H1 (cell line): ENCODE data around the gene MYO9A.

Source experiments
- CHD2 ChIP-seq: IDR thresholded peaks from 2 replicates; pipeline ENCODE4 v1.6.1; 2012; ENCODE audit warnings: low read length, improper control_type of control experiment
- CTCF ChIP-seq, 3 experiments: IDR thresholded peaks; 1 replicate in 2 of 3; 2 replicates in 1 of 3; pipeline versions ENCODE4 v1.5.1 to v1.6.1; 2011; ENCODE audit warnings: low read length in 3 of 3, mild to moderate bottlenecking in 3 of 3, inconsistent platforms in 2 of 3, low read depth in 1 of 3, moderate library complexity in 1 of 3; ENCODE audit not compliant: insufficient read depth in 1 of 3; ENCODE audit errors: control extremely low read depth in 1 of 3
- EP300 ChIP-seq, 2 experiments: IDR thresholded peaks; 1 replicate in 1 of 2; 2 replicates in 1 of 2; pipeline ENCODE4 v1.6.1; 2011 to 2012; ENCODE audit warnings: low read depth in 2 of 2, low read length in 2 of 2, mild to moderate bottlenecking in 2 of 2, borderline replicate concordance in 1 of 2, inconsistent platforms in 1 of 2, moderate library complexity in 1 of 2
- GTF2F1 ChIP-seq: IDR thresholded peaks from 2 replicates; pipeline ENCODE4 v1.6.1; 2012; ENCODE audit warnings: low read depth, low read length, improper control_type of control experiment, borderline replicate concordance
- KDM4A ChIP-seq: IDR thresholded peaks from one replicate; pipeline ENCODE4 v1.7.1; 2012; ENCODE audit warnings: low read depth, mild to moderate bottlenecking, moderate library complexity, low read length, inconsistent platforms; ENCODE audit not compliant: severe bottlenecking
- POLR2AphosphoS5 ChIP-seq: IDR thresholded peaks from 2 replicates; pipeline ENCODE4 v1.6.1; 2011; ENCODE audit warnings: low read depth, low read length
- TAF7 ChIP-seq: optimal IDR thresholded peaks from 2 replicates; pipeline ENCODE3; 2011; ENCODE audit warnings: low read depth, mild to moderate bottlenecking, inconsistent platforms, low read length, moderate library complexity, borderline replicate concordance
- TBP ChIP-seq: IDR thresholded peaks from 2 replicates; pipeline ENCODE4 v1.6.1; 2011; ENCODE audit warnings: low read depth, low read length, improper control_type of control experiment
- TCF12 ChIP-seq: IDR thresholded peaks from 2 replicates; pipeline ENCODE4 v1.6.1; 2011; ENCODE audit warnings: low read depth, mild to moderate bottlenecking, low read length

DNA sequence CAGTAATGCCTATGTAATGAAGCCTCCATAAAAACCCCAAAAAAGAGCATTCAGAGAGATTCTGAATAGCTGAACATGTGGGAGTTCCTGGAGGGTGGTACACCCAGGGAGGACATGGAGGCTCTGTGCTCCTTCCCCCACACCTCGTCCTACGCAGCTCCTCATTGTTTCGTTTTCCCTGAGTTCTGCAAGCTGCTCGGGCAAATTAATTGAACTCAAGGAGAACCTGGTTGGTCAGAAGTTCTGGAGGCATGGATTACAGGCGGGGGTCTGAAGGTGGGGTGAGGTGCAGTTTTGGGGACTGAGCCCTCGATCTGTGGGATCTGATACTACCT lies 142.2 kb downstream of the MYO9A start:
- TF ChIP-seq EP300 (IDR thresholded peaks at IDR 0.05; ENCODE audit: borderline replicate concordance in 1 of 2, low read depth in 2 of 2, low read length in 2 of 2), result no peak
- TF ChIP-seq TBP, result no peak
- no peak for TF ChIP-seq TAF7
- no peak for TF ChIP-seq CTCF (IDR thresholded peaks at IDR 0.05; ENCODE audit: control extremely low read depth in 1 of 3, insufficient read depth in 1 of 3, low read depth in 1 of 3, low read length in 3 of 3)
- TF ChIP-seq TCF12, result no peak
- no peak for TF ChIP-seq GTF2F1
- TF ChIP-seq KDM4A, result no peak
- TF ChIP-seq POLR2AphosphoS5, result no peak
- no peak for TF ChIP-seq CHD2
